Iris pigment epithelial cell (primary cell): Measurements from ENCODE around the gene CTSF.
A peak's percentile ranks its signal among the peaks of the same experiment; 100 is the strongest.
"Not testable (repeated sequence)": the region's sequence is repeated elsewhere in the genome, so short reads cannot be mapped to it uniquely, and the experiment has no call there.

Source experiments
- DNase-seq: peaks from one replicate; pipeline ENCODE4 v3.0.0-alpha.2; 2011; ENCODE audit warnings: low read depth

CTSF gene

DNA sequence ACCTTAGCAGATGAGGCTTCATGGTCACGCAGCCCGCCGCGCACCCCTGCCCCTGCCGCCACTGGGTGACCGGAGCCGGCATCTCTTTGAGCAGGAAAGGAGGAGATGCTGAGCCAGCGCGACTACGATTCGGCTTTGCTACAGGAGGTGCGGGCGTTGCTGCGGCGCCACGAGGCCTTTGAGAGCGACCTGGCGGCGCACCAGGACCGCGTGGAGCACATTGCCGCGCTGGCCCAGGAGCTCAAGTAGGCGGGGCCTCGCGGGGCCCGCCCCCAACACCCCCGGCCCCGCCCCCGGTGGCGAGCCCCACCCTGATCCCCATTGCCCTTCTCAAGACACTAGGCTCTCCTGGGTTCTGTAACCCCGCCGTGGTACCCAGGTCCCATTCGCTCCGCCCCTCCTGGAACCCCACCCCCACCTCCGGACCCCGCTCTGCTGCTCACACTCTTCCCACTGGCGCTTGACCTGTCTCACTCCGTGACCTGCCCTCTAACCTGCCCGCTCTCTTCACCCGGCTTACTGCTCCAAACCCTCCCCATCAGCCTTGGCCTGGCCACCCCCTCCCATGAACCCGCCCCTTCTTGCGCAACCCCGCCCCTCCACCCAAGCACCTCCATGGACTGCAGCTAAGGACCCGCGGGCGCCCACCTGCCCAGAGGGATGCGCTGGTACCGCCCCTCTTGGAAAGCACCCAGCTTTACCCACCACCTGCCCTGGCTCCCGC lies 9.1 kb downstream of the CTSF start:
- no peak for DNase-seq

DNA sequence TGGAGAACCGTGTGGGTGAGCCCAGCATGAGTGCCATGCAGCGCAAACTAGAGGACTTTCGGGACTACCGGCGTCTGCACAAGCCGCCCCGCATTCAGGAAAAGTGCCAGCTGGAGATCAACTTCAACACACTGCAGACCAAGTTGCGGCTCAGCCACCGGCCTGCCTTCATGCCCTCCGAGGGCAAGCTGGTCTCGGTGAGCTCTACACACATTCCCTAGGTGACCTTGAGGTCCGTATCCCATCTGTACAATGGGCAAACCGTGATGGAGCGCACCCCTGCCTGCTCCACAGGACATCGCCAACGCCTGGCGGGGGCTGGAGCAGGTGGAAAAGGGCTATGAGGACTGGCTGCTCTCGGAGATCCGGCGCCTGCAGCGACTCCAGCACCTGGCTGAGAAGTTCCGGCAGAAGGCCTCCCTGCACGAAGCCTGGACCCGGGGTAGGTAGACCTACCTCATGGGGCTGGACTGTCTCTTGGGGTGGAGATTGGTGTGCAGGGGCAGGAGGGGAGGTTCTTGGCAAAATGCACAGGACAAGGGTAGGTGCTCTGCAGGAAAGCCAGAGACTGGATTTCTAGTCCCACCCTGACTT lies 10.6 kb downstream of the CTSF start:
- DNase-seq: no peak

DNA sequence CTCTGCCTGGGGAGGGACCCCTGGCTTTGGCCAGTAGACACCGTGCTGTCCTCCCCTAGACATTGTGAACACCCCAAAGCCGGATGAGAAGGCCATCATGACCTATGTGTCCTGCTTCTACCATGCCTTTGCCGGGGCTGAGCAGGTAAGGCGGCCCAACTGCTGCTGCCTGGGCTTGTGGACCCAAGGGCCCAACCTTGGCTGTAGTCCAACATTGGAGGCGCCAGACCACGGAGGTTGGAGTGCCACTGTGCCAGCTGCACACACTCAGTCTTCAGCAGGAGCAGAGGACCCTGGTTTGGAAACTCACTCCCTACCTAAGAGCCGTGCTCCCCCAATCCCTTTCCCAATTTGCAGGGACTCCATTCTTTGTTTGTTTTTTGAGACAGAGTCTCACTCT lies 12.3 kb downstream of the CTSF start:
- no peak for DNase-seq

DNA sequence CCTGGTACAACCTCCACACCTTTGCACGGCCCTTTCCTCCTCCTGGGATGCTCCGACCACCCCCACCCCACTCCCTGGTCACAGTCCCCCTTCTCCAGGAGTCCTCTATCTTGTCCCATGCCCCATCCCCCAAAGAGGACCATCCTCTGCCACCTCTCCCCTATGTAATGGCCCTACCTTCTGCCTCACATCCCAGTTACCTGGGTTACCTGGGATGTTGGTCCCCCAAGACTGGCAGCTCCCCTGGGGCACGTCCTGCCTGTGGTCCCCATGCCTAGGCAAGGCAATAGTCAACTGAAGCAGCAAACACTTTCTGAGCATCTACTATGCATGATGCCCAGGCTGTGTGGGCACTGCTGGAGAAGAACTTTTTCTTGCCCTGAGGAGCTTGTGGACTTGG lies 13.0 kb downstream of the CTSF start:
- no peak for DNase-seq

DNA sequence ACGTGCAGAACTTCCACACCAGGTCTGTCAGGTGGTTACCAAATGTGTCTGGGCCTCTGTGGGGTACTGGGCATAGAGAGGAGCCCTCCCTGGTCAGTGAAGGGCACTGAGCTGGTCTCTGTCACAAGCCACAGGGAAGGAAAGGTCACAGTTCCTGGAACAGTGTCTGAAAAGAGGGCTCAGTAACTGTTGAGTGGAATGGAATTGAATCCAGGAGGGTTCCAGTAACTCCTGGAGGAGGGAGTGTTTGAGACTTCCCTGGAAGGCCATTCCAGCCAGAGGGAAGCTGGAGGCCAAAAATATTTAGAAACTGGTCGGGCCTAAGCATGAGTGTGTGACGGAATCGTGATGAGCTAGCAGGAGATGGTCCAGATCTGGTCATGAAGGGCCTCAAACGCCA lies 13.8 kb downstream of the CTSF start:
- no peak for DNase-seq

DNA sequence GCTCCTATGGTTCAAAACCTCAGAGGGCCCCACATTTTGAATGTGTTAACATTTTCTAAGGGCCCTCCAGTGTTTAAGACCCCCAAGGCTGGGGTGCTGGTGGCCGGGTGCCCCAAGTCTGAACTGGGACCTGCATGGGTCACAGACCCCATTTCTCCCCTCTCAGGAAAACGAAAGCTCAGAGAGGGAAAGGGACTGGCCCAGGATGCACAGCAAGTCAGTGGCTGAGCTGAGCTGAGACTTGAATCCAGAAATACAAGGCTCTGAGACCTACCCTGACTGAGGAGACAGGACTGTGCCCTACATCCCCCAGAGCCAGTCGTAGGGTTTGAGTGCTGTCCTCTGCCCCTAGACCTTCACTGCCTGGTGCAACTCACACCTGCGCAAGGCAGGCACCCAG lies 17.5 kb downstream of the CTSF start:
- DNase-seq: no peak

DNA sequence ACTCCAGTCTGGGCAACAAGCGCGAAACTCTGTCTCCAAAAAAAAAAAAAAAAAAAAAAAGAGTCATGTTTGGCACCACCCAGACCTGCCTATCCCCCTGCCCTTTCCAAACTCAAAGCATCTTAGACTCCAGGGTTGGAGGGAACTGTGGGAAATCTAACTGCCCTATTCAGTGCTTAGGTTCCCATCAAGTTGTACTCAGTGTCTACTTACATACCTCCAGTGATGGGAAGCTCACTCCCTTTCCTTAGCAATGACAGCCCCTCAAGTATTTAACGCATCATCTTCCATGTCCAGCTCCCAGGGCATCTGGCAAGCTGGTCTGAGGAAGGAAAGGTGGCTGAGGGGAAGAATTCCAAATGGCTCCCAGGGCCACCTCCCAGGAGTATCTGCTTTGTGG lies 18.7 kb downstream of the CTSF start:
- DNase-seq: no peak

DNA sequence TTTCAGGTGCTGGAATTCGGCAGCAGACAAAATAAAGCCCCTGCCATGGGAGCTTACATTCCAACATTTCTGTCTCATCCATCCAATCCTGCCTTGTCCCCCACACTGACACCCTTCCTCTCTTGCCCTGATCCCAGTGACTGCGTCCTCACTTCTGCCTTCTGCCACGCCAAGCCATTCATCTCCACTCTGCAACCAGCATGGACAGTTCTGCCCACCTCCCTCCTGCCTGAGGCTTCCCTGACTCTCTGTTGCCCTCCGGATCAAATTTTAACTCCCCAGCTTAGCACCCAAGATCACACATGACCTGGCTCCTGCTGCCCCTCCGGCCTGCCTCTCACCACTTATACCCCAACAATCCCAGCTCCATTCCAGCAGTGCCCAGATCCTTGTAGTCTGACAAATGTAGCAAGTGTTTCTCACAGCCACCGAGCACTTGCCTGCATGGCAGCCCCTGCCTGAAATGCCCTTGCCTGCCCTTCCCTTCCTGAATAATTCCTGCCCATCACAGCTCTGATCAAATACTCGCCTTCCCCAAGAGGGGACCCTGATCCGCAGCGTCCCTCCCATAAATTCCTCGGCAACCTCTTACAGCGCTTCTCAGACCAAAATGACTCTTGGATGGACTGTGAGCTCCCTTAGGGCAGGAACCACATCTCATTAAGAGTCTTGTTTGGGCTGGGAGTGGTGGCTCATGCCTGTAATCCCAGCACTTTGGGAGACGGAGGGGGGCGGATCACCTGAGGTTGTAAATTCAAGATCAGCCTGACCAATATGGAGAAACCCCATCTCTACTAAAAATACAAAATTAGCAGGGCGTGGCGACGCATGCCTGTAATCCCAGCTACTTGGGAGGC lies 19.4 kb downstream of the CTSF start:
- DNase-seq: no peak

DNA sequence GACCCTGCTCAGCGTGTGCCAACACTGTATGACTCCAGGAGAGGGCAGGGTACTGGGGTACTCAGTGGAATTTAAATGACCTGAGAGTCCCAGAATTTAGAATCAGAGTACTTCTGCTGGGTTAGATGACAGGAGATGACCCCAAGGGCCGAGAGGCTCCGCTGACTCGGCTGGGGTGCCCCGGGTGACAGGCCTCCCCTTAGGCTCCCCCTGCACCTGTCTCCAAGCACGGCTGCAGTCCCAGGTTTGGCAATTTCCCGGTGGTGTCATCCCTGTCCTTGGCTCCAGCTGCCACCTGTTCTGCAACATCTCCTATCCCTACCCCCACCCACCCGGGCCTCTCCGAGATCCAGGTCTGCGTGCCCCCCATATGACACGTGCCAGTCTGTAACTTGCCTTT lies 20.4 kb downstream of the CTSF start:
- no peak for DNase-seq

DNA sequence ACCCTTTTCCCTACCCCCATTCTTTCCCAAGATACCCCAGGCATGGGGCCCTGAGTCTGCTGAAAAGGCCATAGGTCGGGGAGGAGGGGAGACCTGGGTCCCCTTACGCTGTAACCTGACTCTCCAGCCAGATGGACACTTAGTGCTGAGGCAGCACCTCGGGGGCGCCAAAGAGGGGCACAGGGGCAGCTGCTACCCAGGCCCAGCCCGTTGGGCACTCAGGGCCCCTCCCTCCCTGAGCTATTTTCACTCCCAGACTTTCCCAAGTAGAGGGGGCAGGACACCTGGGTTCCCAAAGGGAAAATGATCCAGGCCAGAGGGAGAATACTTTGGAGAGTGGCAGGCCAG lies 20.8 kb downstream of the CTSF start:
- DNase-seq: no peak

DNA sequence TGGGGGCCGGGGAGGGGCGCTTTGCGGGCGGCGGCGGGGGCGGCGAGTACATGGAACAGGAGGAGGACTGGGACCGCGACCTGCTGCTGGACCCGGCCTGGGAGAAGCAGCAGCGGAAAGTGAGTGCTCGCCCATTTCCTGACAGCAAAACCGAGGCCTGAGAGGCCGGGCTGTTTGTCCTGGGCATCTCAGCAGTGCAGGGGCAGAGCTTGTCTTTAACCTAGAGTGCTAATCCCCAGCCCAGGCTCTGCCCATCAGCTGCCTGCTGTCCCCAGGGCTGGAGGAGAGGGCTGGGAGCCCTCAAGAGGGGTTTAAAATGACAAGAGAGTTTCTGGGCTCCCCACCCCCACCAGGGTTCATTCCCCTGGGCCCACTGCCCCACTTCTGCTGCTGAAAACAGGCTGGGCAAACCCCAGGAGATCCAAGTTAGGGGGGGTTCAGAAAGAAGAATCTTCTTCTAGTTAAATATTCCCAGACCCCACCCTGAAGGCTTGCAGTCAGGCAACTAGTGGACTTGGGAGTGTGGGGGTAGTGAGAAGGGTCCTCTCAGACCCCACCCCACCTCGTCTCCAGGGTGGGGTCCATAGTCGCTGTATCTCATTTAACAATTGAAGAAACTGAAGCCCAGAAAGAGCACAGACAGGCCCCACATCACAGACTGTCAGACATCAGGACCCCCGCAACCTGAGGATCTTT lies 21.3 kb downstream of the CTSF start:
- no peak for DNase-seq

DNA sequence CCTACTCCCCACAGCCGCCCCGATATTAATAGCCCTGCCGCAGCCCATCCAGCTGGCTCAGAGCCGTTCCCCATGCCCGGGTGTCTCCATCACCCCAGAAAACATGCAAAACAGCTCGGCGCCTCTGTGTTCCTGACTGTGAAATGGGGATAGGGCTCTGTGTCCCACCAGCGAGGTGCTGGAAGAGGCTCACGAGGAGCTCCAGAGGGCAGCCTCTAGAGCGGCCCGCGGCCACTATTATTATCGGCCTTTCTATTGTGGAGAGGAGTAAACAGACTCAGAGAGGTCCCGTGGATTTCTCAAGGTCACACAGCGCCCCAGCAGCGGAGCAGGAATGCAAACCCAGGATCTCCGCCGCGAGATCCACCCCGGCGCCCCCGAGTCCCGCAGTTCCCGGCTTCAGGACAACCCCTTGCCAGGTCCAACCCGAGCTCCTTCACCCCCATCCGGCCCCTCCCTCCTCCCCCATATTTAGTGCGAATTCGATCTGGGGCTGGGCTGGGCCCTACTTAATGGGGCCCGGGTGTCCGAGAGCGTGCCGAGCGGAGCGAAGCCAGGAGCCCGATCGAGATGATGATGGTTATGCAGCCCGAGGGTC lies 21.9 kb downstream of the CTSF start, which contains the start of gene ACTN3:
Gene ACTN3, plus strand, starts transcription at position 536 of the 598 bp plus-strand sequence. Its CDS starts 35 bp downstream, at position 571.
- DNase-seq: peak; percentile 31

DNA sequence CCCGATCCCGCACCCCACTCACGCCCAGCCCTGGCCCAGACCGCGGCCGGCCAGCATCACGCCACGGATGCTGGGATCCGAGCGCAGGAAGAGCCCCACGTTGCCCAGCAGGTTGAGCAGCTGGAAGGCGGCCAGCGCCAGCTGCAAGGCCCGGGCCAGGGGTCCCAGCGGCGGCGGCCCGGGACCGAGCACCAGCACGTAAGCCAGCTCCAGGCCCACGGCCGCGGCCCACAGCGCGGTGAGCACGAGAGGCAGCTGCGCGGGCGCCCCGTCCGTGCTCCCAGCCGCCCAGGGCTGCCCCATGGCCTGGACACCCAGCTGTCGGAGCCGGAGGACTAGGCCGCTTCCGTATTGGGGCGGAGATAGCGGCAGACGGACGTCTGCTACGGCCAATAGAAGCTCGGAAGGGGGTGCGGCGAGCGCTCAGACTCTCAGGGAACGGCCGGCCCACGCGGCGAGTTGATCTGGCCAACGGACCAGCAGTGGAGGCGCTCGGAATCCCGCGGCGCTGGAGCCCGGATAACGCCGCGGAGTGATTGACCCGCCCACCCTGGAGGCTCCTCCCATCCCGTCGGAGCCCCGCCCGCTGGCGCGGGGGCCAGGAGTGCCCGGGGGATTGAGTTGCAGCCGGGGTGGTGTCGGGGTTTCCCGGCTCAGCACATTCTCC lies 22.6 kb downstream of the CTSF start, which contains the start of gene ZDHHC24:
Gene ZDHHC24, minus strand, starts transcription at position 348 of the 667 bp plus-strand sequence. Its CDS starts 45 bp downstream, at position 303.
- DNase-seq: peak; percentile 98

DNA sequence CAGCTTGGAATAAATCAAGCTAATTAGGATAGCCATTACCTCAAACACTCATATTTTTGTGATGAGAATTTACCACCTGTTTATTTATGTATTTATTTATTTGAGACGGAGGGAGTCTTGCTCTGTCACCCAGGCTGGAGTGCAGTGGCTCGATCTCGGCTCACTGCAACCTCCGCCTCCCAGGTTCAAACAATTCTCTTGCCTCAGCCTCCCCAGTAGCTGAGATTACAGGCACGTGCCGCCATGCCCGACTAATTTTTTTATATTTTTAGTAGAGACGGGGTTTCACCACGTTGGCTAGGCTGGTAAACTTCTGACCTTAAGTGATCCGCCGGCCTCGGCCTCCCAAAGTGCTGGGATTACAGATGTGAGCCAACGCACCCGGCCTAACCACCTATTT lies 23.5 kb downstream of the CTSF start:
- not testable (repeated sequence) for DNase-seq

DNA sequence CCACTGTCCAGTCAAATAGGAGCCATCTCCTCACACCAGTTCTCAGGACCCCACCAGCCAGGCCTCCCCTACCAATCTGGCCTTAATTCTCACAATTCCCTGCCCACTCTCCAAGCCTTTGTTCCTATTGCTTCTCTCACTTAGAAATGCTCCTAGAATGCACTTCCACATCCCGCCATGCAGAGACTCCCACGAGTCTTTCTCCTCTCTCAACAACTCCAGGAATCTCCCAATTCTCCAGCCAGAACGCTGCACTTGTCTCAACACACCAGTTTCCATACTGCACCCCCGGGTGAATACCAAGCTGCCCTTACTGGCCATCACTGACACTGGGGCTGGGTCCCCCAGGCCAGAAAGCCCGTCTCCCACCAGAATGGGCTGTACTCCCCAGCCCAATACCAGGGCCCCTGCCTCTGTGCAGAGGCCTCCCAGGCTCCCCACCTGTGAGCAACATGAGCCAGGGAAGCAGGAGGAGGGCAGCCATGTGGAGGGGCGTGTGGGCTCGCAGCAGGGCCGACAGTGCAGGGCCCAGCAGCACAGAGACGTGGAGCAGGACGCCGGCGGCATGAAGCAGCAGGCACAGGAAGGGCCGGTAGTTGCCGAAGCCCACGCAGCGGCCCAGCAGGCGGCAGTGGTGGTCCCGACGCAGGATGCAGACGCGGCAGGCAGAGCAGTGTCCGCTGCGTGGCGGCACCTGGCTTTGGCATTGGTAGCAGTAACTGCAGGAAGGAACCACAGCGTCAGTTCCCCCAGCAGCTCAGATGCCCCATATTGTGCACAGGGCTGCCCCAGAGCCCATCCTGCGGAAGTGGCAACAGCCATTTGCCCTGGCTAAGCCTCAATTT lies 24.9 kb downstream of the CTSF start:
- DNase-seq: peak; percentile 63

DNA sequence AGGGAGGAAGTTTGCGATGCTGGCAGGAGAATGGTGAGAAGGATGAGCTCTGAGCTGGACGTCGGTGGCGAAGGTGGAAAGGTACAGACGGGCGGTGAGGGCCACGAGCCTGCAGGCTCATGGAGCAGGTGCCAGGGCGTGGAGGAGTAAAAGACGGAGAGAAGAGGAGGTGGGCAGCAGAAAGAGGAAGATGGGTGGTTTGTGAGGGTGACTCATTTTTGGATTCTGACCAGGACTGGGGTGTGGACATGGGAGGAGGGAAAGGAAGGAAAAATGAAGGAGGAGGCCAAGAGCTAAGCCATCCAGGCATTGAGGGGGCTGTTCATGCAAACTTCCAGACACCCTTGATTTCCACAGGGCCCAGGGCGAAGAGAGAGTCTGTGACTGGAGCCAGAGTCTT lies 26.0 kb downstream of the CTSF start:
- no peak for DNase-seq

DNA sequence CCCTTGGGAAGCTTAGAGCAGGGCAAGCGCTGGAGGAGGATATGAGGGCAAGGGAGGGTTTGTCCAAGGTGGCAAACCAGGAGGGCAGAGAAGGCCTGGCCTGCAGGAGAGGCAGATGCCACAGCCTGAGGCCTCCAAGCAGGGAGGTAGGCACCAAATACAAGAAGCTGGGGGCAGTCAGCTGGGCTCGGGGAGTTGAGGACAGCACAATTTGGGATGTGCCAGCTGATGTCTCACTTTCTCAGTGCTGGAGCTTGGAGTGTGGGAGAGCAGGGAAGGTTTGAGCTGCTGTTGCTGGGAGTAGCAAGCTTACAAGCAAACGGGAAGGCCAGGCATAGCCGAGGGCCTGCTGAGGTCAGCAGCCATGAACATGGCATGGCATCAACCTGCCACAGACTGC lies 26.5 kb downstream of the CTSF start:
- no peak for DNase-seq

DNA sequence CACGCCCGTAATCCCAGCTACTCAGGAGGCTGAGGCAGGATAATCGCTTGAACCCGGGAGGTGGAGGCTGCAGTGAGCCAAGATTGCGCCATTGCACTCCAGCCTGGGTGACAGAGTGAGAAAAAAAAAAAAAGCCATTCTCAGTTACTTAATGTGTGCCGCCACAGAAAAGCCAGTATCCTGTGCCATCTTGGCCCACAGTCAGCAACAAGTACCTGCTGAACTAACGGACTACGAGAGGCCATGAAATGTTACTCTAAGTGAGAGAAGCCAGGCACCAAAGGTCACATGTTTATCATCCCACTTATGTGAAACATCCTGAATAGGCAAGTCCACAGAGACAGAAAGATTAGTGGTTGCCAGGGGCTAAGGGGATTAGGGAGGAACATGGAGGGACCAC lies 27.8 kb downstream of the CTSF start:
- DNase-seq: not testable (repeated sequence)

DNA sequence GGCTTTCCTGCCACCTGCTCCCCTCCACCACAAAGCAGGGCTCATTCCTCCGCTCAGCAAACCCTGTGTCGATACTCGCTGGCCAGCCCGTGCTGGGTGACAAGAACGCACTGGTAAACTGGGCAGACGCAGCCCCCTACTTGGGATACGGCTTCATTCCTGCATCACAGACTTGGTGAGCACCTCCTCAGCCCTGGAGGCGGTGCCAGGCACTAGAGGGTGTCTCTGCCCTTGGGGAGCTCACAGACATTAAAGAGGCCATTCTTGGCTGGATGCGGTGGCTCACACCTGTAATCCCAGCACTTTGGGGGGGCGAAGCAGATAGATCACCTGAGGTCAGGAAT lies 28.6 kb downstream of the CTSF start:
- DNase-seq: no peak

DNA sequence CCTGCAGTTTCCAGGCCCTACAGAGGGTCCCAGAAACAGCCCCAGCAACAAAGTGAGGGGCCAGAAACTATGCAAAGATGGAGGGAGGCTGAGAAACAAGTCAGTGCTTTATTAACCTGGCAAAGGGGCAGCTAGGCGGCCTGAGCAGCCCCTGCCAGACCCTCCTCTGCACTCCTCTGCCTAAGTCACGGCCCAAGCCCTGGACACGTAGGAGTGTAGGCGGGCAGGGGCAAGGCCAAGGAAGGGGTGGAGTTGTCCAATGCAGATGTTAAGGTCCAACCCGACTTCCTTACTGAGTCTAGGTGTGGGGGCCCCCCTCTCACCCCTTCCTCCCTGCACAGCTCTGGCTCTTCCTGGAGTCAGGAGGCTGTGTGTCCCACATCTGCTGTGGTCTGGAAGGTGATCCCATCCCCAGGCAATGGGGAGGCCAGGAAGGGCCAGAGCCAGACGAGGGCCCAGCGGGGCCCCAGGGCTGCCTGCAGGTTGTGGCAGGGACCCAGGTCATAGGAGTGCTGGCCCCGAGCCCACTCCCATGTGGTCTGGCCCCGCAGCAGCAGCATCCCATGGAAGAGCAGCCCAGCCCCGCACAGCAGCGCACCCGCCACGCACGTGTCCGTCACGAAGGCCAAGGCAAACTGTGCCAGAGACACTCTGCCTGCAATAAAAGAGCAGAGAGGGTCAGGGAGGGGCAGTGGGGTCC lies 29.1 kb downstream of the CTSF start:
- no peak for DNase-seq
